Ishikawa (cell line): ENCODE data around the gene CORO1C.

Source experiments
- CEBPB ChIP-seq: IDR thresholded peaks from 2 replicates; pipeline ENCODE4 v1.6.1; 2012
- FOXM1 ChIP-seq: IDR thresholded peaks from 2 replicates; pipeline ENCODE4 v1.6.1; 2012; ENCODE audit warnings: low read depth, borderline replicate concordance

DNA sequence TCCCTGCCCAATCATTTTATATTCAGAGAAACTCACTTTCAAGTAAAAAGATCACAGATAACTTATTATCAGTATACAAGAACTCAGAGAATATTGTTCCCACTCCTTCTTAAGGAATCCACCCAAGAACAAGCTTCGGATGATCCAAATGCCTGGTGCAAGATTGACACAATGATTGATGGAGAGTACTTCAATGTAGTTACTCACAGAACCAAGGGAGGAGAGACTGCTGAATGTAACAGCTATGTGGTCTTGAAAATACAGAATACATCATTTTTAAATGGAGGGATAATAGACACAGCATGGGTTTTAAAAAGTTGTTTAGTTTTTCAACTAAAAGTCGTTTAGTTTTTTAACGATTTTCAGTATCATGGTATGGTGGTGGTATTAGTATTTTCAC is 59.3 kb downstream of the CORO1C start:
- TF ChIP-seq CEBPB, result no peak
- no peak for TF ChIP-seq FOXM1
